Fibroblast of mammary gland (primary cell): Measurements from ENCODE around the gene MC2R.

Experiments used
- DNase-seq: peaks from one replicate; pipeline ENCODE4 v3.0.0-alpha.2; 2010; ENCODE audit warnings: low read depth
- H3K4me3 ChIP-seq: 2 replicates; pipeline ENCODE4 v1.5.1; 2011; ENCODE audit warnings: low read depth, mild to moderate bottlenecking, low read length, moderate library complexity; ENCODE audit not compliant: control insufficient read depth
- TF ChIP-seq, protein P1 (sequence below): conservative IDR thresholded peaks from 2 replicates; pipeline ENCODE4 v1.5.1; 2011; ENCODE audit warnings: low read depth, low read length, inconsistent platforms; ENCODE audit not compliant: control insufficient read depth, insufficient read depth

MC2R gene

DNA sequence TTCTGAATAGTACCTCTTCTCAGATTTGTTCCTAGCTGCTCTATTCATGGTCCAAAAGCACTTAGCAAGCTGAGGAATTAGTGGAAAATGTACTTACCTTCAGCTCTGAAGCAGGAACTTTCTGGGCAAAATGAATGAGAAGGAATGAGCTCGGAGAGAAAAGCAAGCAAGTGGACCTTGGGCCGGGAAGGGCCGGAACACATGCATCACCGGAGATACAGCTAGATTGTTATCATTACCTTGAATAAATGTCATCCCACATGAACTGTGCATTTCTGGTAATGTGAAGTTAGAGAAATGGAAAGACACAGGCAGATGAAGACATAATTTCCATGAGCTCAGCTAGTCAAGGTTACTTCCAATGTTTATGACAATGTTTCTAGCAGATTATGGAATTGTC is at the start of gene MC2R:
TSS of gene MC2R (minus strand) at position 146 of the 400 bp plus-strand sequence. CDS start 30,018 bp downstream, outside the sequence.
- TF ChIP-seq, protein P1, sequence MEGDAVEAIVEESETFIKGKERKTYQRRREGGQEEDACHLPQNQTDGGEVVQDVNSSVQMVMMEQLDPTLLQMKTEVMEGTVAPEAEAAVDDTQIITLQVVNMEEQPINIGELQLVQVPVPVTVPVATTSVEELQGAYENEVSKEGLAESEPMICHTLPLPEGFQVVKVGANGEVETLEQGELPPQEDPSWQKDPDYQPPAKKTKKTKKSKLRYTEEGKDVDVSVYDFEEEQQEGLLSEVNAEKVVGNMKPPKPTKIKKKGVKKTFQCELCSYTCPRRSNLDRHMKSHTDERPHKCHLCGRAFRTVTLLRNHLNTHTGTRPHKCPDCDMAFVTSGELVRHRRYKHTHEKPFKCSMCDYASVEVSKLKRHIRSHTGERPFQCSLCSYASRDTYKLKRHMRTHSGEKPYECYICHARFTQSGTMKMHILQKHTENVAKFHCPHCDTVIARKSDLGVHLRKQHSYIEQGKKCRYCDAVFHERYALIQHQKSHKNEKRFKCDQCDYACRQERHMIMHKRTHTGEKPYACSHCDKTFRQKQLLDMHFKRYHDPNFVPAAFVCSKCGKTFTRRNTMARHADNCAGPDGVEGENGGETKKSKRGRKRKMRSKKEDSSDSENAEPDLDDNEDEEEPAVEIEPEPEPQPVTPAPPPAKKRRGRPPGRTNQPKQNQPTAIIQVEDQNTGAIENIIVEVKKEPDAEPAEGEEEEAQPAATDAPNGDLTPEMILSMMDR = no peak
- H3K4me3 ChIP-seq = no peak within 1 kb of the TSS
- DNase-seq = no peak

- no peak overlapping the region for H3K4me3 ChIP-seq
- no peak for DNase-seq
- TF ChIP-seq, protein P1 = no peak
Observed at GRCh38 chr18:13945811-13946210, 30.5 kb upstream of the MC2R start.

DNA sequence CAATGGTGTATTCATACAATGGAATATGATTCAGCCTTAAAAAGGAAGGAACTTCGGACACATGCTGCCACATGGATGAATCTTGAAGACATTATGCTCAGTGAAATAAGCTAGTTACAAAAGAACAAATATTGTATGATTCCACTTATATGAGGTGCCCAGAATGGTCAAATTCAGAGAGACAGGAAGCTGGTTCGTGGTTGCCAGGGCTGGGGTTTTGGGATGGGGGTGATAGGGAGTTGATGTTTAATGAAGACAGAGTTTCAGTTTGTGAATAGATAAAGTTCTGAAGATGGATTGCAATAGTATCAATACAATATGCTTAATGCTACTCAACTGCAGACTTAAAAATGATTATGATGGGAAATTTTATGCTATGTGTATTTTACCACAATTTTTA is 28.0 kb upstream of the MC2R start:
- TF ChIP-seq, protein P1 = no peak

DNA sequence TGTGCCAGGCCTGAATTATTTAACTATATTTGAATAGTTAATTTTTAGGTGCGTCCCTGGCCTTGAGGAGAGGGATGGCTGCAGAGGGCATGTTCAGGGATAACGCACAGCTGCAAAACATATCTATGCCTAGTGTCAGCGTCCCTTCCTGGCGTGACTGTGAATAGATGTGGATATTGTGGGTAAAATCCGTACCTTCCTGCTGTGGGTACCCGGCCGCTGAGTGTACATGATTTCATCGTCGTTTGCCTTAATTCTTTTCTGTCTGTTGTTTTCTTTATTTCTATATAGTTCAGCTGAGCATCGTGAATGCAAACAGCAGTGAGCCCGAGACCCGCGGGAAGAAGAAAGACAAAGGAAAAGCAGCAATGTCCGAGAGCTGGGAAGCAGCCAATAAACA is 25.0 kb upstream of the MC2R start:
- no peak overlapping the region for H3K4me3 ChIP-seq
- DNase-seq = no peak
- TF ChIP-seq, protein P1 = no peak

More for the DNA sequence above, 28.0 kb upstream of the MC2R start:
- H3K4me3 ChIP-seq = no peak overlapping the region
- no peak for DNase-seq

DNA sequence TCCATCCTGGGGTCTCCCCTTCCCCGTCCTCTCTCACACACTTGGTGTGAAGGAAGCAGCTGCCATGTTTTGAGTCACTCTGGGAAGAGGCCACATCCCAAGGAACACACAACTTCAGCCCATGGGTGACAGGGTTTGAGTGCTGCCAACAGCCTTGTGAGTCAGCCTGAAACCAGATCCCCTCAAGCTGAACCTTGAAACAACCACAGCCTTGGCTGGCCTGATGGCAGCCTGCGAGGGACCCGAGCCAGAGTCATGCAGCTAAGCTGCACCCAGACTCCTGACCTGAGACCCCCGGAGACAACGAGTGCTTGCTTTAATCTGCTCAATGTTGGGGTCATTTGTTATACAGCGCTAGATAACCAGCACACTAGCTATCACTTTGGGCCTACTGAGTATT is 19.3 kb upstream of the MC2R start:
- TF ChIP-seq, protein P1 = no peak
- DNase-seq = no peak
- H3K4me3 ChIP-seq = no peak overlapping the region

DNA sequence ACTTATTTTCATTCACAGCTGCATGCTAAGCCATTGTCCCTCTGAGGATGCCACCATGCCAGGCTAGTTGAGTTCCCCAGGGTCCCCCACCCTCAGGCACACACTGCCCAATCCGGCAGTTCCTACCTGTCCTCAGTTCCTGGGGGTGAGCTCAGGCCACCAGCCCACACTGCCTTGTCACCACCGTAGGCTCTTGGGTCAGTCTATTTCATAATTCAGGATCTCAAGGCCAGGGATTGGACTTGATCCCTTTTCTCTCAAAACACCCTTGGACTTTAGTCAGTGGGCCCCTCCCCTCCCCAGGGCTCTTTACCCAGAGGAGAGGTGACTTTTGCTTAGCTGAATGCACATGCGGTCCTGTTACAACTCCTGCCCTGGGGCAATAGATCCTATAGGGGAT is 18.7 kb upstream of the MC2R start:
- TF ChIP-seq, protein P1 = no peak
- DNase-seq = no peak
- no peak overlapping the region for H3K4me3 ChIP-seq
